ACHN (cell line): ENCODE data around the gene AKAP6.

Source experiments
- DNase-seq: peaks from one replicate; pipeline ENCODE4 v3.0.0-alpha.2; 2015
- in situ Hi-C: cut with HindIII; loops from 2 replicates; pipeline ENCODE4 v1.10.0; 2017; ENCODE audit warnings: low sequenced_read_pairs, low pct_ligation_motif_present, low pct_unique_long_range_greater_than_20kb

The AKAP6 gene

DNA sequence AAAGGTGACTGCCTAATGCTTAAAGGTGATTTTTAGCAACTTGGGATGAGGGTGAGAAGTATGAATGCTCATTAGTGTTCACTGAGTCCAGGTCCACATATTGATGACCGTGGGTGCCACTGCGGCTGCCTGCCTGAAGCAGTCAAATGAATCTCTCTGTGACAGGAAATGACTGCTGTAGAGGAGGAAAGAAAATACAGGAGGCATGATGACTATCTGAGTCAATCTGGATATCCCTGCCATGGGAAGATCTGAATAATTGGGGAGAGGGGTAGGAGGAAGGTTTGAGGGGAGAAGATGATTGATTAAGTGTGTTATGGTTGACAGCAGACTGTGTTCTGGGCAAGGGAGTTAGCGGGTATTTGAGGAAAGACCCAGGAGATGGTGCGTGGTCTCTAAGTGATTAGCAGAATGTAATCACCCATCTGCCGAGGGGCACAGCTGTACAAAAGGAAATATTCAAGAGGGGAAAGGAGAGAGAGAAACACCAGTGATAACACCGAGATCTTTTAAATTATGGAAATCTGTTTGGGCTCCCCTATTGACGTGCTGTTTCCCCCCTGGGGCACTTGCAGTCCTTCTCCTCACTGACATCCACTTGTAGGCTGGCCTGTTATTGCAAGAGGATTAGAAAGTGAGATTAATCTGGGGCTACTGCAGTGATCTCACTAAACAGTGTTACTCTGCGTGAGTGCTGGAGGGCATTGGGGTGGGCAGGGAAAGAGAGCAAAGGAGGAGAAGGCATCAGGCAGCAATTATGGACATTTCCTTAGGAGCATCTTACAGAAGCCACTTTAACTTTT is 97.7 kb downstream of the AKAP6 start:
- in situ Hi-C loops = no loop called here
- DNase-seq = no peak

DNA sequence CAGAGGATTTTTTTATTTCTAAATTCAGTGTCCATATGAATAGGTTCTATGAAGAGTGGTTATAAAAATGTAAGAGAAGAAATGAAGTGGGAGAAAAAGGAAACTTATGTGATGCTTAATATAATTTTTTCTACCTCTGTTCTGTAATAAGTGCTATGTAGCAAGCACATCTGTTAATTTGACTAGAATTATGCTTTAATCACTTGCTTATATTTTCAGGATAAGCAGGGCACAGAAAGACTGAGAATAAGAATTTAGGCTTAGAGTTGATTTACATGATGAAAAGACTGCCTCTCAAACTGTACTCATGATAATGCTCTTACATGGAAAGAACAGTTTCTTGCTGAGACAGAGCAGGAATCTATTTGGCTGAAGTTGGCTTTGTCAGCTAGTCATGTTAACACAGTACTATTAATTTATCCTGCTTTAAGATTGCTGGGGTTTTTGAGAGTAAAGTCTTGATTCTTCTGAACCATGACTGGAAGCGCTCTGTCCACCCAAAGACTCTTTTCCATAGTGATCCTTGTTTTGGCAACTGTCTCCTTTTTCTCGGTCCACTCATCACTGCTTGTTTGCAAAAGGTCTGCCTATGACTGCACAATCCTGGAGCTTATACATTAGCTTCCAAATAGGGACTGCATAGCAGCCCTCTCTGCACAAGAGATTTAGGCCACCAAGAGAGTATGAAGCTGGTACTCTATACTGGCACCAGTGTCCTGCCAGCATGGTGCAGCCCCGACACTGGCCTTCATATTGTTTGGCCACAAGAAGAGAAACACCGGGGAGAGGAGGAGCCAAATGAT is 98.8 kb downstream of the AKAP6 start:
- no peak for DNase-seq
- in situ Hi-C loops = no loop called here

GRCh38 chr14:32428875-32429274 is 99.8 kb downstream of the AKAP6 start:
- DNase-seq = no peak
- in situ Hi-C loops = no loop called here

- in situ Hi-C loops = no loop called here
- no peak for DNase-seq
Observed at GRCh38 chr14:32430326-32430725, 101.2 kb downstream of the AKAP6 start.

- DNase-seq = no peak
- in situ Hi-C loops = no loop called here
Observed at GRCh38 chr14:32432813-32433538, 103.9 kb downstream of the AKAP6 start.

- DNase-seq = no peak
- in situ Hi-C loops = no loop called here
Observed at GRCh38 chr14:32434180-32434579, 105.1 kb downstream of the AKAP6 start.

- DNase-seq = no peak
- in situ Hi-C loops = no loop called here
Observed at GRCh38 chr14:32434880-32435279, 105.8 kb downstream of the AKAP6 start.

DNA sequence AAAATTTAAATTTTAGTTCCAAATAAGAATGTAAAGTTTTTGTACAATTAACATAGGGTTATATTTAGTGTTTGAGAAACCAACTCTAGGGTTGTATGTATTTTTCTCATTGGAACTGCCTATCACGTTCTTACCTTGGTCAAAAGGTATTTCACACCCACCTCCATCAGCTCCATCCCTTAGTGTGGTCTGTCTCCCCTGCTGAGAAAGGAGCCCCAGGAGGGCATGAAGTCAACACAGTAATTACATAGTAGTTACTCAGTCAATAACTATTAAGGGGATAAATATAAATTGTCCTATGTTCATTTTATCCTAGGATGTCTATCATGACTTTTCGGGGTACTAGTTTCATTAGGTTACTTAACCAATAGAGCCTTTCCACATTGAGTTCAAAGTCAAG is 106.3 kb downstream of the AKAP6 start:
- DNase-seq = no peak
- in situ Hi-C loops = no loop called here

DNA sequence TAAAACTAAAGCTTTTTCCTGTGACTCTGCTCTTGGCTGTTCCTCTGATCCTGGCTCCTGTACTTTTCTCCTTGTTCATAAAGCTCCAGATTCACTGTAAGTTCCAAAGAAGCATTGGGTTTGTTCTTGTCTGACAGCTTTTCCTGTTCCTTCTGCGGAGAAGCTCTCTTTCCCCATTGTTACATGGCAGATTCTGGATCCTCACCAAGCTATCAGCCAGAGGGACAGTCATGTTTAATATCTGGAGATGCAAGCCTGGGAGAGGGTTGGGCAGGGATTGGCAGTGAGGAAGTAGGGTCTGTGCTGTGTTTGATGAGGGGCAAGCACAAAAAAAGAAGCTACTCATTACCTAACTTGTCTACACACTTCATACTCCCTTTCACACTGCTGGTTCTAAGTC is 107.9 kb downstream of the AKAP6 start:
- DNase-seq = no peak
- in situ Hi-C loops = no loop called here

DNA sequence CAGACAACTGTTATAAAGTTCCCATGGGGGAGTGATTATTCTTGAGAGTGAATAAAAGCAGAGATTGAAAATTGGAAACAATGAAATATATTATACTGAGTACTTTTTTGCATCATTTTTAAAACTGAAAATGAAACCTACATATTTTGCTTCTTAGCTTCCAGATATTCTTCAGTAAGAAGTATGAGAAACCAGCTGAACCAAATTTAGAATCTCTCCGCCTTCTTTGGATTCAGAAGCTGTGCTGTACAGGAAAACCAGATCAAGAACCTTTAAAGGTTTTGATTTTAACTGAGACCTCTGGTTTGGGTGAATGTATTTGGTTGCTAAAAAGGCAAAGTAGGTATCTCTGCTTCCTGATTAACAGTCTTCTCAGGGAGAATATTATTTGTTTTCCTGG is 109.4 kb downstream of the AKAP6 start:
- DNase-seq = no peak
- in situ Hi-C loops = no loop called here

GRCh38 chr14:32443890-32444661 is 115.0 kb downstream of the AKAP6 start:
- in situ Hi-C loops = no loop called here
- no peak for DNase-seq

GRCh38 chr14:32447371-32447770 is 118.3 kb downstream of the AKAP6 start:
- in situ Hi-C loops = no loop called here
- no peak for DNase-seq

GRCh38 chr14:32449648-32450047 is 120.5 kb downstream of the AKAP6 start:
- DNase-seq = no peak
- in situ Hi-C loops = no loop called here

- in situ Hi-C loops = no loop called here
- DNase-seq = no peak
Observed at GRCh38 chr14:32450919-32451675, 122.0 kb downstream of the AKAP6 start.

- no peak for DNase-seq
- in situ Hi-C loops = no loop called here
Observed at GRCh38 chr14:32453857-32454810, 125.0 kb downstream of the AKAP6 start.

- in situ Hi-C loops = no loop called here
- DNase-seq = no peak
Observed at GRCh38 chr14:32457213-32457920, 128.3 kb downstream of the AKAP6 start.
